ENCODE data around the gene SVOPL.

DNA sequence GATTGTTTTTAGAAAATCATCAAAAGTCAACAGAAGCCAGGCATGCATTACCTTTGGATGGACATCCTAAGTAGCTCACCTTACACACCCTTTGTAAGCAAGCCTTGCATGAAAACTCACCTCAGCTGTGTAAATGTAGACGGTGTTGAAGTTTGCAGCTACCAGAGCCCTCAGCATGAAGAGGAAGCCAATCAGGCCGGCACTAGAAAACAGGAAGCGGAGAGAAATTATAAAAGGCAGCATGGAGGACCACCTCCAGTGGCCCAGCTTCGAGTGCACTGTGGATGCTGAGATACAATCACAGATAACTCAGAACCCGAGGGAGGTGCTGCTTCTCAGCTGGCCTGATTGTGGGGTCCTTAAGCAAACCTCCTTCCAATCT is 75.3 kb downstream of the SVOPL start:
- TF ChIP-seq, protein P1, sequence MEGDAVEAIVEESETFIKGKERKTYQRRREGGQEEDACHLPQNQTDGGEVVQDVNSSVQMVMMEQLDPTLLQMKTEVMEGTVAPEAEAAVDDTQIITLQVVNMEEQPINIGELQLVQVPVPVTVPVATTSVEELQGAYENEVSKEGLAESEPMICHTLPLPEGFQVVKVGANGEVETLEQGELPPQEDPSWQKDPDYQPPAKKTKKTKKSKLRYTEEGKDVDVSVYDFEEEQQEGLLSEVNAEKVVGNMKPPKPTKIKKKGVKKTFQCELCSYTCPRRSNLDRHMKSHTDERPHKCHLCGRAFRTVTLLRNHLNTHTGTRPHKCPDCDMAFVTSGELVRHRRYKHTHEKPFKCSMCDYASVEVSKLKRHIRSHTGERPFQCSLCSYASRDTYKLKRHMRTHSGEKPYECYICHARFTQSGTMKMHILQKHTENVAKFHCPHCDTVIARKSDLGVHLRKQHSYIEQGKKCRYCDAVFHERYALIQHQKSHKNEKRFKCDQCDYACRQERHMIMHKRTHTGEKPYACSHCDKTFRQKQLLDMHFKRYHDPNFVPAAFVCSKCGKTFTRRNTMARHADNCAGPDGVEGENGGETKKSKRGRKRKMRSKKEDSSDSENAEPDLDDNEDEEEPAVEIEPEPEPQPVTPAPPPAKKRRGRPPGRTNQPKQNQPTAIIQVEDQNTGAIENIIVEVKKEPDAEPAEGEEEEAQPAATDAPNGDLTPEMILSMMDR (IDR thresholded peaks at IDR 0.05; ENCODE audit: low read length): no peak
- TF ChIP-seq EZH2phosphoT487 (IDR thresholded peaks at IDR 0.05; ENCODE audit: low read length) (no peak), EZH2 (optimal IDR thresholded peaks at IDR 0.05; ENCODE audit: low read depth, low read length) (no peak)

All from MM.1S (cell line).